H1 (cell line): ENCODE measurements around the gene HTR3D. TPM values are rescaled to one million over a fixed set of nuclear protein-coding genes. Genes with fewer than 3 reads are reported as not detected.

Experiments used
- BRCA1 ChIP-seq: IDR thresholded peaks from 2 replicates; pipeline ENCODE4 v1.6.1; 2012; ENCODE audit warnings: low read depth, low read length, improper control_type of control experiment
- CTBP2 ChIP-seq: IDR thresholded peaks from 2 replicates; pipeline ENCODE4 v1.7.0; 2011; ENCODE audit warnings: borderline replicate concordance, mild to moderate bottlenecking, moderate library complexity, mixed read lengths, low read length; ENCODE audit not compliant: insufficient read depth, insufficient read length
- KDM4A ChIP-seq: IDR thresholded peaks from one replicate; pipeline ENCODE4 v1.7.1; 2012; ENCODE audit warnings: low read depth, mild to moderate bottlenecking, moderate library complexity, low read length, inconsistent platforms; ENCODE audit not compliant: severe bottlenecking
- PHF8 ChIP-seq: fragments of 200-600 bp; sonication (generic); conservative IDR thresholded peaks from 2 replicates; pipeline ENCODE4 v1.7.1; 2012; ENCODE audit warnings: low read depth, mild to moderate bottlenecking, inconsistent platforms, low read length, moderate library complexity
- SIRT6 ChIP-seq: IDR thresholded peaks from one replicate; pipeline ENCODE4 v1.7.1; 2012; ENCODE audit warnings: low read length, inconsistent platforms
- SP1 ChIP-seq: IDR thresholded peaks from 2 replicates; pipeline ENCODE4 v1.6.1; 2011; ENCODE audit warnings: low read depth, low read length
- SUZ12 ChIP-seq: fragments of 200-600 bp; sonication (generic); IDR thresholded peaks from 2 replicates; pipeline ENCODE4 v1.6.1; 2012; ENCODE audit warnings: mild to moderate bottlenecking, inconsistent platforms, low read length, moderate library complexity, mixed read lengths
- ZNF274 ChIP-seq: IDR thresholded peaks from 2 replicates; pipeline ENCODE4 v1.7.0; 2012; ENCODE audit warnings: low read length, borderline replicate concordance; ENCODE audit errors: extremely low read depth
- polyA plus RNA-seq, 7 experiments: library from polyadenylated mRNA; depleted of rRNA in 3 of 7; stranded (reverse) in 5 of 7; unstranded in 2 of 7; fragments of >200 nt in 5 of 7; fragments of 200-250 nt in 2 of 7; gene quantifications; 1 replicate in 5 of 7; 2 replicates in 1 of 7; 4 replicates in 1 of 7; pipeline versions ENCODE4 v1.2.1 to v1.2.3, GENCODE V29; 2011 to 2013; ENCODE audit warnings: missing spikeins in 2 of 7, mixed read lengths in 2 of 7
- total RNA-seq: library from RNA; stranded (reverse); fragmentation: NEBNext Ultra II Directional; extraction: Animal tissue kit (Norgen Biotek cat#: 25700); gene quantifications from 2 replicates; pipeline ENCODE4 v1.2.1, GENCODE V29; 2021

Gene HTR3D
- total and polyA plus RNA-seq, 2 of the 8 experiments (the other 6 are each of a cell fraction or from before 2014, with no cell fraction given) = not detected

- TF ChIP-seq SUZ12 = no peak
- no peak for TF ChIP-seq SIRT6
- no peak for TF ChIP-seq CTBP2
- TF ChIP-seq KDM4A = no peak
- TF ChIP-seq ZNF274 = no peak
- no peak for TF ChIP-seq BRCA1
- TF ChIP-seq SP1 = no peak
- no peak for TF ChIP-seq PHF8
Measured at GRCh38 chr3:184077881-184078280, 46.3 kb downstream of the HTR3D start (continued).
